HG03025 (cell line): Measurements from ENCODE around the gene CGB5.
"Not testable (repeated sequence)": the region's sequence is repeated elsewhere in the genome, so short reads cannot be mapped to it uniquely, and the experiment has no call there.

Experiments used
- ATAC-seq: cut with Tn5 transposase; IDR thresholded peaks from one replicate; pipeline ENCODE4 v1.9.1; 2021; ENCODE audit warnings: mild to moderate bottlenecking, moderate library complexity; ENCODE audit not compliant: unreplicated experiment, low FRiP score

CGB5 gene

GRCh38 chr19:49020931-49021895, 22.4 kb upstream of the CGB5 start:
- no peak for ATAC-seq

DNA sequence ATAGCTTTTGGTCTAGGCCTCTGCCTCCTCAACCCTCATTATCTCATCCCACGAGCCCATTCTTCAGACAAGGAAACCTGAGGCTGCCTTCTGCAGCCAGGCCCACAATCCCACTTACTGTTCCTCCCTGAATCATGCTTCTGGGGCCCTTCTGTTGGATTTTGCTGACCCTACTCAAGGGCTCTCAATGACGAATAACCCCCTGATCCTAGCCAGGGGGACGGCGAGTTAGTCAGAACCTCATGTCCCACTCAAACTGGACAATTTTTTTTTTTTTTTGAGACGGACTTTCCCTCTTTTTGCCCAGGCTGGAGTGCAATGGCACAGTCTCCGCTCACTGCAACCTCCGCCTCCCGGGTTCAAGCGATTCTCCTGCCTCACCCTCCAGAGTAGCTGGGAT, 21.5 kb upstream of the CGB5 start:
- no peak for ATAC-seq

DNA sequence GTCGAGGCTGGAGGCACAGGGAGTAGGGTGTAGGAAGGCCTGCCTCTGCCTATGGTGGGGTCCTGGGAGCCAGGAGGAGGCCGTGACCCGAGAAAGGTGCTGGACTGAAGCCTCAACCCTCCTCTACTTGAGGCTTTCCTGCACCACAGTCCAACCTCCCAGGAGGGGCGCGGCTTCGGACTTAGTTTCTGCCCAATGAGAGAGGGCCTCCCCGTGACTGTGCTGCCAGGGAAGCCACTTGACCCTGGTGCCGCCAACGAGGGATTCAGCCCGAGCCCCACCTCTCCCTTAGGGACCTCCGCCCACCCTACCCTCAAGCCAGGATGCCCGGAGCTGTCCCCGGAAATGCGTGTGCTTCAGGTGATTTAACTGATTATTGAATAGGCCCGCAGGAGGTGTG, 19.4 kb upstream of the CGB5 start, which contains the start of gene CGB3:
TSS of gene CGB3 (minus strand) at position 101 of the 400 bp plus-strand sequence. CDS start 362 bp downstream, outside the sequence.
- ATAC-seq, result not testable (repeated sequence)

DNA sequence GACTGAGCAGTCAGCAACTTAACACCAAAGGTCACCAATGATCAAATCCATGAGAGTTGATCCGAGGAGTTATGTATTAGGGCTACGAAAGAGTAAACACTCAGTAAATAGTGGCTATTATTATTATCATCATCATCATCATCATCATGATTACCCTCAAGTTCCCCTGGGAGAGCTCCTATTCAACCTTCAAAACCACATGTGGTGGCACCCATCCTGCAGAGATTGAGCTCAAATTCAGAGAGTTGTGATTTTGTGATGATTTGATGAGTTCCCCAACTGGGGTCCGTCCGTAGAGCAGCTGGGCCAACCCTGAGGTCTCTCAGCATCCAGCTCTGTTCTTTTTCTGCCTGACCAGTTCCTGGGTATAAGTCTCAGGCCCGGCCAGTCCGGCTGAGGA, 18.6 kb upstream of the CGB5 start:
- not testable (repeated sequence) for ATAC-seq

DNA sequence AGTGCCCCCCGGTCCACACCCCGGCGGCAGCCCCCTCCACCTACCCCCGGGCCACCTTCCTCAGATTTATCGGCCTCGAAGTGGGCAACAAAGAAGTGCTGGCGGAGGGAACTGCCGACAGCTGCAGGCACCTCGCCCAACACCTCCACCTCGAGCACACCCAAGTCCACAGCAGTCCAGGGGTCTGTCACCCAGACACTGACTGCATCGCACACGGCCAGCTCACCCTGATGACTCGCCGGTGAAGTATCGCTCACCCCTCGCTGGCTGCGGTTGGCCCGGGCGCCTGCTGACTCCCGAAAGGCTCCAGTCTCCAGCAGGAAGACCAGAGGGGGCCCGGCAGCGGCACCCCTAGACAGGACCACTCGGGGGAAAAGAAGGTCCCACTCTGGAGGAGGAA, 18.0 kb upstream of the CGB5 start:
- ATAC-seq, result not testable (repeated sequence)

DNA sequence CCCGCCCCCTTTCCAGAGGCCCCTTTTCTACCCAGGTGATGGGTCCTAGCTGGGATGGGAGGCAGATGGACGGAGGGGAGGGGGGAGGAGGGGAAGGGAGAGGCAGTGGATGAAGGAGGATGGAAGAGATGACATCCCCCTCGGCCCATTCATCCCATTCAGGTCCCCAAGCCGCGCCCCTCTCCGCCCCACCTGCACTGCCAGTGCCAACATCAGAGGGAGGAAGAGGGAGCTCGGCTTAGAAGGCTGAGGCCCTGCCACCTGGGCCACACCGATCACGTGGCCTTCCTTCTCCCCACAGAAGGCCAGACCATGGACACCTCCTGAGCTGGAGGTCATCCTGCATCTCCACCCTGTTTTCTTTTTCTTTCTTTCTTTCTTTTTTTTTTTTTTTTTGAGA, 15.0 kb upstream of the CGB5 start:
- ATAC-seq, result not testable (repeated sequence)

DNA sequence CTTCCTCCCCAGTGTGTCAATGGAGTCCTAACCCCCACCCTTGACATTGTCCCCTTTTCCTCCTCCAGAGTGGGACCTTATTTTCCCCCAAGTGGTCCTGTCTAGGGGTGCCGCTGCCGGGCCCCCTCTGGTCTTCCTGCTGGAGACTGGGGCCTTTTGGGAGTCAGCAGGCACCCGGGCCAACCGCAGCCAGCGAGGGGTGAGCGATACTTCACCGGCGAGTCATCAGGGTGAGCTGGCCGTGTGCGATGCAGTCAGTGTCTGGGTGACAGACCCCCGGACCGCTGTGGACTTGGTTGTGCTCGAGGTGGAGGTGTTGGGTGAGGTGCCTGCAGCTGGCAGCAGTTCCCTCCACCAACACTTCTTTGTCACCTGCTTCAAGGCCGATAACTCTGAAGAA, 13.9 kb upstream of the CGB5 start:
- ATAC-seq, result not testable (repeated sequence)

DNA sequence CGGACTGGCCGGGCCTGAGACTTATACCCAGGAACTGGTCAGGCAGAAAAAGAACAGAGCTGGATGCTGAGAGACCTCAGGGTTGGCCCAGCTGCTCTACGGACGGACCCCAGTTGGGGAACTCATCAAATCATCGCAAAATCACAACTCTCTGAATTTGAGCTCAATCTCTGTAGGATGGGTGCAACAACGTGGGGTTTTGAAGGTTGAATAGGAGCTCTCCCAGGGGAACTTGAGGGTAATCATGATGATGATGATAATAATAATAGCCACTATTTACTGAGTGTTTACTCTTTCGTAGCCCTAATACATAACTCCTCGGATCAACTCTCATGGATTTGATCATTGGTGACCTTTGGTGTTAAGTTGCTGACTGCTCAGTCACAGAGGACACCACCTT, 13.3 kb upstream of the CGB5 start:
- not testable (repeated sequence) for ATAC-seq

DNA sequence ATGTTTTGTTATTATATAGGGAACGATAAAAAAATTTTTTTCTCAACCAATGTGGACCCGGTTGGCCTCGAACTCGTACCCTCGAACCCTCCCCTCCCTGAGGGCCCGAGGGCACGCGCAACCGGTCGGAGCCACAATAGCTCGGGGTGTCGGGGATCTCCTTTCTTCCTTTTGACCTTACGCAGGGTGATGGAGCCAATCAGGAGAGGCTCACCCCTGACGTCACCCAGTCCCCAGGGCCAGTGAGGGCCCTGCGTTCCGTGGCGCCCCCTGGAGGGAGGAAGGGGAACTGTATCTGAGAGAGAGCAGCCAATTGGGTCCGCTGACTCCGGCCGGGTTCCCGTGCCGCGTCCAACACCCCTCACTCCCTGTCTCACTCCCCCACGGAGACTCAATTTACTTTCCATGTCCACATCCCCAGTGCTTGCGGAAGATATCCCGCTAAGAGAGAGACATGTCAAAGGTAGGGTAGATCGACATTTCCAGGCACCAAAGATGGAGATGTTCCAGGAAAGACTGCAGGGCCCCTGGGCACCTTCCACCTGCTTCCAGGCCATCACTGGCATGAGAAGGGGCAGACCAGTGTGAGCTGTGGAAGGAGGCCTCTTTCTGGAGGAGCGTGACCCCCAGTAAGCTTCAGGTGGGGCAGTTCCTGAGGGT, 11.9 kb upstream of the CGB5 start, which contains the start of gene CGB2:
TSS of gene CGB2 (plus strand) at position 249 of the 660 bp plus-strand sequence. CDS start at position 455, 206 bp downstream.
- not testable (repeated sequence) for ATAC-seq

- not testable (repeated sequence) for ATAC-seq
Observed at GRCh38 chr19:49036815-49037214, 6.8 kb upstream of the CGB5 start, which contains the start of gene CGB1. Gene CGB1, minus strand, starts transcription at chr19:49036895. Its CDS starts 184 bp downstream, at chr19:49036711.

GRCh38 chr19:49038111-49038510, 5.5 kb upstream of the CGB5 start:
- ATAC-seq, result not testable (repeated sequence)

GRCh38 chr19:49038557-49039276, 4.9 kb upstream of the CGB5 start:
- not testable (repeated sequence) for ATAC-seq

DNA sequence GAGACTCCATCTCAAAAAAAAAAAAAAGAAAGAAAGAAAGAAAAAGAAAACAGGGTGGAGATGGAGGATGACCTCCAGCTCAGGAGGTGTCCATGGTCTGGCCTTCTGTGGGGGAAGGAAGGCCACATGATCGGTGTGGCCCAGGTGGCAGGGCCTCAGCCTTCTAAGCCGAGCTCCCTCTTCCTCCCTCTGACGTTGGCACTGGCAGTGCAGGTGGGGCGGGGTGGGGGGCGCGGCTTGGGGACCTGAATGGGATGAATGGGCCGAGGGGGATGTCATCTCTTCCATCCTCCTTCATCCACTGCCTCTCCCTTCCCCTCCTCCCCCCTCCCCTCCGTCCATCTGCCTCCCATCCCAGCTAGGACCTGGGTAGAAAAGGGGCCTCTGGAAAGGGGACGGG, 3.9 kb upstream of the CGB5 start:
- ATAC-seq, result not testable (repeated sequence)

DNA sequence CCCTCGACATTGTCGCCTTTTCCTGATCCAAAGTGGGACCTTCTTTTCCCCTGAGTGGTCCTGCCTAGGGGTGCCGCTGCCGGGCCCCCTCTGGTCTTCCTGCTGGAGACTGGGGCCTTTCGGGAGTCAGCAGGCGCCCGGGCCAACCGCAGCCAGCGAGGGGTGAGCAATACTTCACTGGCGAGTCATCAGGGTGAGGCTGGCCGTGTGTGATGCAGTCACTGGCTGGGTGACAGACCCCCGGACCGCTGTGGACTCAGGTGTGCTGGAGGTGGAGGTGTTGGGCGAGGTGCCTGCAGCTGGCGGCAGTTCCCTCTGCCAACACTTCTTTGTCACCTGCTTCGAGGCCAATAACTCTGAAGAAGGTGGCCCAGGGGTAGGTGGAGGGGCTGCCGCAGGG, 1.5 kb upstream of the CGB5 start:
- ATAC-seq, result no peak

- ATAC-seq, result not testable (repeated sequence)
Observed at GRCh38 chr19:49042666-49043065, 982 bp upstream of the CGB5 start.

GRCh38 chr19:49049011-49049410, 5.4 kb downstream of the CGB5 start, which contains the start of gene CGB8:
Gene CGB8, minus strand, starts transcription at chr19:49049111. Its CDS starts 372 bp downstream, at chr19:49048739.
- ATAC-seq, result not testable (repeated sequence)

GRCh38 chr19:49049834-49050233, 6.2 kb downstream of the CGB5 start:
- not testable (repeated sequence) for ATAC-seq

- ATAC-seq, result not testable (repeated sequence)
Observed at GRCh38 chr19:49050376-49051033, 6.9 kb downstream of the CGB5 start.

DNA sequence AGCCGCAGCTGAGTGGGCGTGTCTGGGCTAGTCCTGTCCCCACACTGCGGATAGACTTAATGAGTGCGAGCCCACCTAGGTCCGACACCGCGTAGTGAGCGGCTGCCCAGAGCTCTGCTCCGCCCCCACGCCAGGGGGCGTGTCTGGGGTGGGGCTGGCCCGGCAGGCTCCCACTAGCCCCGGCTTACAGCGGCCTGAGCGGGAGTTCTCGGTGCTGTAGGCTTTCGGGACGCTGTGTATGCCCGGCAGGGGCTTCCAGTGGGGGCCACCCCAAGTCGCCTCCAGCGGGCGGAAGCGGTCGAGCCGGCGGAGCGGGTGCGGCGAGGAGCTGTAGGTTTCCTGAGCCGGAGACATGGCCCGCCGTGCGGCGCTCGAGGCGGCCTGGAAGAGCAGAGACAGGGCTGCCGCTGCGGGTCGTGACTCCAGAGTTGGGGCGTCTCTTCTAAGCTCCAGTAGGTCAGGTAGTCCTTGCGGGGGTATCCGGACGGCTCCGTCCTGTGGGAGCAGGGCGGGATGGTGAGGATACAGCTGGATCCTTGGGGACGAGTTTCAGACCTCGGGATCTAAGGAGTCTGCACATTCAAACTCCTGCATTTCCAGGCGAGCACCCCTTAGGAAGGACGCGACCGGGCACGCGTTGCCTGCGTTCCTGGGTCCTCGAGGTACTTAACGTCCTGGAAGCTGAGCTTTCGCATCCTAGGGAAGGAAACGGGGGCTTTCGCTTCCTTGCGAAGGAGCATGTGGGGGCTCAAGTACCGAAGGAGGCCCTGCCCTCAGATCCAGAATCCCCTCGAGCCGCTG, 12.7 kb downstream of the CGB5 start:
- no peak for ATAC-seq
